Adrenal gland (tissue), 19 donors: ENCODE data around the gene SNTB2. TPM values are rescaled to one million over a fixed set of nuclear protein-coding genes. Genes with fewer than 3 reads are reported as not detected.
"Not testable (repeated sequence)": the region's sequence is repeated elsewhere in the genome, so short reads cannot be mapped to it uniquely, and the experiment has no call there.

Experiments
- DNase-seq, 7 donors: peaks; one replicate each; pipeline ENCODE4 v3.0.0-alpha.2; 2019 to 2020
- H3K27ac ChIP-seq, 5 donors: fragments of 200-600 bp; sonication (generic) in 4 of 5; 1 replicate in 3 of 5; 2 replicates in 2 of 5; pipeline versions ENCODE4 v1.5.1 to v1.8.0; 2016 to 2020; ENCODE audit warnings: mild to moderate bottlenecking in 1 of 5
- H3K27me3 ChIP-seq: fragments of 200-600 bp; 2 replicates; pipeline ENCODE4 v1.8.0; 2021
- H3K36me3 ChIP-seq, 2 donors: fragments of 200-600 bp; replicated peaks in 1 of 2; 1 replicate in 1 of 2; 2 replicates in 1 of 2; pipeline versions ENCODE4 v1.5.1 to v1.8.0; 2018 to 2022
- H3K4me1 ChIP-seq, 2 donors: fragments of 200-600 bp; replicated peaks in 1 of 2; 1 replicate in 1 of 2; 2 replicates in 1 of 2; pipeline versions ENCODE4 v1.5.1 to v1.8.0; 2018 to 2021
- H3K4me3 ChIP-seq, 4 donors: fragments of 200-600 bp; sonication (generic) in 3 of 4; one replicate each; pipeline ENCODE4 v1.5.1; 2016 to 2018
- H3K9me3 ChIP-seq, 3 donors: fragments of 200-600 bp; sonication (generic) in 1 of 3; replicated peaks in 1 of 3; 1 replicate in 2 of 3; 2 replicates in 1 of 3; pipeline versions ENCODE4 v1.5.1 to v1.8.0; 2016 to 2021
- CTCF ChIP-seq, 6 experiments: fragments of 450-650 bp in 4 of 6; fragments of 200-600 bp in 2 of 6; sonication (generic) in 1 of 6; IDR thresholded peaks; 1 replicate in 5 of 6; 2 replicates in 1 of 6; pipeline versions ENCODE4 v1.5.1 to v1.8.0; 2016 to 2021; ENCODE audit warnings: antibody characterized with exemption in 6 of 6, mild to moderate bottlenecking in 2 of 6, moderate library complexity in 1 of 6
- POLR2A ChIP-seq, 2 donors: fragments of 450-650 bp; IDR thresholded peaks; one replicate each; pipeline ENCODE4 v1.6.1; 2017; ENCODE audit warnings: antibody characterized with exemption in 2 of 2, mild to moderate bottlenecking in 2 of 2, moderate library complexity in 1 of 2
- WGBS, 4 donors: extraction: QIAGEN DNeasy Blood & Tissue Kit in 2 of 4; methylation state at CpG; one replicate each; pipeline versions ENCODE4 v1.1.5 to v1.1.7; 2013 to 2017; 5-methylcytosine and 5-hydroxymethylcytosine counted together
- intact Hi-C, 2 donors: fragments of 100-400 bp; cut with DNase I; formaldehyde crosslinking; loops; one replicate each; pipeline versions ENCODE4 v1.14.1 to v1.15.0; 2022 to 2023
- long read RNA-seq, 10 donors: library from polyadenylated mRNA in 3 of 10; unstranded in 2 of 10; stranded (forward) in 1 of 10; transcript quantifications; one replicate each; pipeline ENCODE4 v2.0.0 and lab custom pipeline, GENCODE V29; 2021 to 2026
- polyA plus RNA-seq, 3 donors: library from polyadenylated mRNA; stranded (reverse); fragments of 200-250 nt in 2 of 3; fragments of 350-450 nt in 1 of 3; fragmentation: Illumina TruSeq in 1 of 3; extraction: RNeasy Lipid Tissue Mini Kit (QIAGEN cat#74804) in 1 of 3; gene quantifications; one replicate each; pipeline ENCODE4 v1.2.3, GENCODE V29; 2013 to 2014
- total RNA-seq, 9 donors: library from RNA; depleted of rRNA in 4 of 9; stranded (reverse); fragments of >200 nt in 4 of 9; fragments of 120-200 nt in 1 of 9; fragmentation: NEBNext Ultra II Directional in 1 of 9; extraction: Animal tissue kit (Norgen Biotek cat#: 25700) in 1 of 9; gene quantifications; one replicate each; pipeline versions ENCODE4 v1.1.0 to v1.2.4, GENCODE V29; 2013 to 2023
- donor health status: healthy with polysubstance abuse.
- donor health status: Bipolar disorder and iron deficiency.
- donor health status: DM: yes; HTN: yes; CAD: no.
- donor health status: DM: no; HTN: no; CAD: no.
- donor health status: DM: no; HTN: no; CAD: no.
- donor health status: DM: yes; HTN: yes; CAD: no.

Gene SNTB2
- total RNA-seq: 10 to 100 TPM in 8 of 9 donors, 1 to 10 TPM in 1; 9.8 to 52.7 (median 43.7) TPM
- polyA plus RNA-seq: 1 to 10 TPM; 3.6 to 8.8 (median 8.4) TPM
- long read RNA-seq, donor 1, full-length matches to known transcripts: 1 of 7 reads
- long read RNA-seq, donor 1, partial matches to known transcripts: 6 of 7 reads
- long read RNA-seq, donor 1, other reads (novel, unspliced or antisense): 0 of 7 reads
- long read RNA-seq, donor 2, full-length matches to known transcripts: 5 of 5 reads
- long read RNA-seq, donor 2, partial matches to known transcripts: 0 of 5 reads
- long read RNA-seq, donor 2, other reads (novel, unspliced or antisense): 0 of 5 reads
- long read RNA-seq, donor 3, full-length matches to known transcripts: 2 of 54 reads
- long read RNA-seq, donor 3, partial matches to known transcripts: 52 of 54 reads
- long read RNA-seq, donor 3, other reads (novel, unspliced or antisense): 0 of 54 reads
- long read RNA-seq, donor 4, partial matches to known transcripts: 0 of 1 reads
- long read RNA-seq, donor 4, other reads (novel, unspliced or antisense): 1 of 1 reads
- long read RNA-seq, donor 5, full-length matches to known transcripts: 6 of 7 reads
- long read RNA-seq, donor 5, partial matches to known transcripts: 0 of 7 reads
- long read RNA-seq, donor 5, other reads (novel, unspliced or antisense): 1 of 7 reads
- long read RNA-seq, donor 6, full-length matches to known transcripts: 1 of 5 reads
- long read RNA-seq, donor 6, partial matches to known transcripts: 1 of 5 reads
- long read RNA-seq, donor 6, other reads (novel, unspliced or antisense): 3 of 5 reads
- long read RNA-seq, donor 7: 0 reads
- long read RNA-seq, donor 8: 0 reads
- long read RNA-seq, donor 9: 0 reads
- long read RNA-seq, donor 10, full-length matches to known transcripts: 1 of 1 reads
- long read RNA-seq, donor 10, partial matches to known transcripts: 0 of 1 reads
- long read RNA-seq, donor 10, other reads (novel, unspliced or antisense): 0 of 1 reads

- WGBS, 4 donors: 0 to 1% (median 1%) methylated on average over 27 to 69 of the region's 69 CpGs
- H3K36me3 ChIP-seq: no peaks in the 10 kb centered on the region
- peak within 1 kb of the TSS in 4 of 5 donors; percentile 89 to 93 (median 90) for H3K27ac ChIP-seq
- DNase-seq: peak; percentile 92 to 95 (median 94)
- intact Hi-C loops: no loop called here
- peaks cover 20 to 50% of the 10 kb centered on the region in 2 donors for H3K4me1 ChIP-seq
- no peaks in the 10 kb centered on the region for H3K9me3 ChIP-seq
- TF ChIP-seq CTCF (IDR thresholded peaks at IDR 0.05) (no peak), POLR2A (IDR thresholded peaks at IDR 0.05) (peak; percentile 78 to 93)
- H3K27me3 ChIP-seq: no peaks in the 10 kb centered on the region
- peak within 1 kb of the TSS; percentile 22 to 70 (median 52) for H3K4me3 ChIP-seq
These were observed at the start of gene SNTB2 for GRCh38 chr16:69186642-69187445. SNTB2 (plus strand) TSS chr16:69187164; CDS start chr16:69187167, 3 bp downstream.

GRCh38 chr16:69138608-69139007 is 48.4 kb upstream of the SNTB2 start:
- DNase-seq: no peak
- H3K9me3 ChIP-seq: no peaks in the 10 kb centered on the region
- H3K36me3 ChIP-seq: peaks cover 0 to 66% of the 10 kb centered on the region in 2 donors
- intact Hi-C loops: no loop called here
- H3K27me3 ChIP-seq: no peaks in the 10 kb centered on the region
- H3K4me1 ChIP-seq: peaks cover 1 to 6% of the 10 kb centered on the region in 2 donors
- no peak overlapping the region for H3K27ac ChIP-seq
- 87 to 96% (median 92%) methylated on average over 2 of the region's 2 CpGs for WGBS, 4 donors
- no peak overlapping the region for H3K4me3 ChIP-seq
- TF ChIP-seq POLR2A (IDR thresholded peaks at IDR 0.05) (no peak), CTCF (IDR thresholded peaks at IDR 0.05) (no peak)

GRCh38 chr16:69139464-69139863 is 47.5 kb upstream of the SNTB2 start:
- H3K4me3 ChIP-seq, H3K9me3 ChIP-seq, intact Hi-C loops, H3K27me3 ChIP-seq, H3K4me1 ChIP-seq, DNase-seq, H3K27ac ChIP-seq: not testable (repeated sequence)
- H3K36me3 ChIP-seq: peaks cover 0 to 73% of the 10 kb centered on the region in 2 donors
- 94 to 99% (median 96%) methylated on average over 7 of the region's 7 CpGs for WGBS, 4 donors

- H3K4me1 ChIP-seq: peaks cover 0 to 11% of the 10 kb centered on the region in 2 donors
- H3K27me3 ChIP-seq: no peaks in the 10 kb centered on the region
- TF ChIP-seq CTCF (IDR thresholded peaks at IDR 0.05) (no peak), POLR2A (IDR thresholded peaks at IDR 0.05) (no peak)
- intact Hi-C loops: no loop called here
- no peaks in the 10 kb centered on the region for H3K9me3 ChIP-seq
- peaks cover 0 to 77% of the 10 kb centered on the region in 2 donors for H3K36me3 ChIP-seq
- no peak for DNase-seq
- H3K4me3 ChIP-seq: no peak overlapping the region
- no peak overlapping the region for H3K27ac ChIP-seq
- WGBS, 4 donors: 90 to 96% (median 94%) methylated on average over 5 of the region's 5 CpGs
These were observed 46.0 kb upstream of the SNTB2 start for GRCh38 chr16:69141014-69141413.
